ENCODE results near the gene HAAO. TPM values are rescaled to one million over a fixed set of nuclear protein-coding genes. Genes with fewer than 3 reads are reported as not detected.

The HAAO gene
- total RNA-seq, 1 donor from 2014 or later = 10.0 TPM

- Mint-ChIP-seq H3K9me3 (no peaks in the 10 kb centered on the region), H3K4me3 (peak overlapping the region; percentile 48), H3K36me3 (peaks cover 5% of the 10 kb centered on the region), H3K27ac (no peak overlapping the region), H3K27me3 (peaks cover 9% of the 10 kb centered on the region), H3K4me1 (ENCODE audit: unreplicated experiment) (peaks cover 37% of the 10 kb centered on the region)
- TF ChIP-seq, protein P1, sequence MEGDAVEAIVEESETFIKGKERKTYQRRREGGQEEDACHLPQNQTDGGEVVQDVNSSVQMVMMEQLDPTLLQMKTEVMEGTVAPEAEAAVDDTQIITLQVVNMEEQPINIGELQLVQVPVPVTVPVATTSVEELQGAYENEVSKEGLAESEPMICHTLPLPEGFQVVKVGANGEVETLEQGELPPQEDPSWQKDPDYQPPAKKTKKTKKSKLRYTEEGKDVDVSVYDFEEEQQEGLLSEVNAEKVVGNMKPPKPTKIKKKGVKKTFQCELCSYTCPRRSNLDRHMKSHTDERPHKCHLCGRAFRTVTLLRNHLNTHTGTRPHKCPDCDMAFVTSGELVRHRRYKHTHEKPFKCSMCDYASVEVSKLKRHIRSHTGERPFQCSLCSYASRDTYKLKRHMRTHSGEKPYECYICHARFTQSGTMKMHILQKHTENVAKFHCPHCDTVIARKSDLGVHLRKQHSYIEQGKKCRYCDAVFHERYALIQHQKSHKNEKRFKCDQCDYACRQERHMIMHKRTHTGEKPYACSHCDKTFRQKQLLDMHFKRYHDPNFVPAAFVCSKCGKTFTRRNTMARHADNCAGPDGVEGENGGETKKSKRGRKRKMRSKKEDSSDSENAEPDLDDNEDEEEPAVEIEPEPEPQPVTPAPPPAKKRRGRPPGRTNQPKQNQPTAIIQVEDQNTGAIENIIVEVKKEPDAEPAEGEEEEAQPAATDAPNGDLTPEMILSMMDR (conservative IDR thresholded peaks at IDR 0.05) = no peak
- no peak for DNase-seq (ENCODE audit: extremely low spot score, unreplicated experiment)
These were observed 2.6 kb downstream of the HAAO start for GRCh38 chr2:42789751-42790150.

DNA sequence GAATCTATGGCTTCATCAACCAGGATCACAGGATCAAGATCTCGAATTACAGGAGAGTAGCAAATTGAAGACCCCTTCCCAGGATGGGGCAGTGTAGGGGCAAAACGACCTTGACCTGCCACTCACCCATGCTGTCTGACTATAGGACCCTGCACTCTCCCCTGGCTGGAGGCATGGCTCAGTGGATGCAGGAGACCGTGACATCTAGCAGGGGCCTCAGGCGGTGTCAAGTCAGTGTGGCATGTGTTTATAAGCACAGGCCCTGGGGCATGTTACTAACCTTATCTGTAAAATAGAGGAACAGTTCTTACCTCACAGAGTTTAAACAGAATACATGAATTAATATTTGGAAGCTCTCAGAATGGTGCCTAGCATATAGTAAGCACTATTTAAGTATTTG, 3.5 kb downstream of the HAAO start:
- peaks cover 5% of the 10 kb centered on the region for H3K36me3 Mint-ChIP-seq
- TF ChIP-seq, protein P1 (conservative IDR thresholded peaks at IDR 0.05) = no peak
- H3K27ac Mint-ChIP-seq = no peak overlapping the region
- peaks cover 29% of the 10 kb centered on the region for H3K4me1 Mint-ChIP-seq (ENCODE audit: unreplicated experiment)
- no peaks in the 10 kb centered on the region for H3K9me3 Mint-ChIP-seq
- peaks cover 8% of the 10 kb centered on the region for H3K27me3 Mint-ChIP-seq
- no peak for DNase-seq (ENCODE audit: extremely low spot score, unreplicated experiment)
- H3K4me3 Mint-ChIP-seq = no peak overlapping the region

- no peaks in the 10 kb centered on the region for H3K9me3 Mint-ChIP-seq
- H3K4me1 Mint-ChIP-seq (ENCODE audit: unreplicated experiment) = peaks cover 24% of the 10 kb centered on the region
- no peak overlapping the region for H3K4me3 Mint-ChIP-seq
- peaks cover 6% of the 10 kb centered on the region for H3K27me3 Mint-ChIP-seq
- TF ChIP-seq, protein P1 (conservative IDR thresholded peaks at IDR 0.05) = no peak
- no peak overlapping the region for H3K27ac Mint-ChIP-seq
- DNase-seq (ENCODE audit: extremely low spot score, unreplicated experiment) = no peak
- H3K36me3 Mint-ChIP-seq = peaks cover 5% of the 10 kb centered on the region
These were observed 3.9 kb downstream of the HAAO start for GRCh38 chr2:42788478-42788793.

DNA sequence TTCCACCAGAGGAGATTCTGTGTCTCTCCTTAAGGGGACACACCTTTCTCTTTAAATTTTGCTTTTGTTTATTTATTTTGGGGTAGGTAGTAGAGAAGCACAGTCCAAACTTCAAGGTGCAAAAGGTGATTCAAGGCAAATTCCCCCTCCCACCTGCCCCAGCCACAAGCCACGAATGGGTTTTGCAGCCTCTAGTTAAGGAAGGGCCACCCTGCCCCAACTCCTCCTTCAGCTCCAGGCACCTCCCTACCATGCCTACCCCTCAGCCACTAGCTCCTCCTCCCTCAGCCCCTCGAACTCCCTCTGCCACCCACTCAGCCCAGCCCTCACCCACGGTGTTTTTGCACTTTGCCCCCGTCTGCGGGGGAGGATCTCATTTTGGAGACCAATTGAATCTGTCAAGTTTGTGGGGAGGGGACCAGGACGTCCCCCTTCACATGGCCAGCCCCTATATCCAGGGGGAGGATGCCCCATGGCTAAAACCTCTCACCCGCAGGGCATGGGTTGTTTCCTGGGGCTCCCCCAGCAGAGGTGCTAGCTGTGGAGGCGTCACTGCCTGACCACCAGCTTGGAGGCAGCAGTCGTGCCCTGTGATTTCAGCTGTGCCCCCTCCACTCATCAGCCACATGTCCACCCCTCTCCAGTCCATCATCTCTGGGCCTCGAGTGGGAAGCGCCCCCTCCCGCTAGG, 4.5 kb downstream of the HAAO start:
- peak; percentile 49 for DNase-seq (ENCODE audit: extremely low spot score, unreplicated experiment)
- peaks cover 5% of the 10 kb centered on the region for H3K36me3 Mint-ChIP-seq
- no peak overlapping the region for H3K27ac Mint-ChIP-seq
- no peaks in the 10 kb centered on the region for H3K9me3 Mint-ChIP-seq
- H3K4me3 Mint-ChIP-seq = no peak overlapping the region
- peaks cover 6% of the 10 kb centered on the region for H3K27me3 Mint-ChIP-seq
- peaks cover 22% of the 10 kb centered on the region for H3K4me1 Mint-ChIP-seq (ENCODE audit: unreplicated experiment)
- TF ChIP-seq, protein P1 (conservative IDR thresholded peaks at IDR 0.05) = no peak

DNA sequence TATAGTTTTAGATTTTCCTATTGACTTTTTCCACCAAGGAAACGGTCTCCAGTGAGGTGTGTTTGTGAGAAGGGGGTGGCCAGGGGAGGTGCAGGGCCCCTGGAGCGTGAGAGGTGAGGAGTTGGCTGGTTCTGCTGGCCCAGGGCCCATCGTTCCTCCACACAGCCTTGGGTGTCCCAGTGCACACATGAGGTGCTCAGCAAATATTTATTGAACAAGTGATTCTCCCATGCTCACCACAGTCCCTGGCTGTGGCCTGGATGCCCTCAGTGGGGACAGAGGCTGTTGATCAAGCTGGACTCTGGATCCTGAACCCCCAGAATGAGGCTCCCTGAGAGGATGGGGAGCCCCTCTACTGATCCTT, 5.0 kb downstream of the HAAO start:
- peaks cover 22% of the 10 kb centered on the region for H3K4me1 Mint-ChIP-seq (ENCODE audit: unreplicated experiment)
- H3K9me3 Mint-ChIP-seq = no peaks in the 10 kb centered on the region
- no peak overlapping the region for H3K4me3 Mint-ChIP-seq
- TF ChIP-seq, protein P1 (conservative IDR thresholded peaks at IDR 0.05) = no peak
- peak; percentile 45 for DNase-seq (ENCODE audit: extremely low spot score, unreplicated experiment)
- peaks cover 6% of the 10 kb centered on the region for H3K27me3 Mint-ChIP-seq
- H3K36me3 Mint-ChIP-seq = peaks cover 6% of the 10 kb centered on the region
- no peak overlapping the region for H3K27ac Mint-ChIP-seq
